SKM-1 (cell line): ENCODE measurements around the gene SCFD1.
A peak's percentile ranks its signal among the peaks of the same experiment; 100 is the strongest.
"Not testable (repeated sequence)": the region's sequence is repeated elsewhere in the genome, so short reads cannot be mapped to it uniquely, and the experiment has no call there.

Experiments used
- DNase-seq: peaks from one replicate; lab custom pipeline; 2025; ENCODE audit not compliant: unreplicated experiment; lab: John Stamatoyannopoulos, UW

The SCFD1 gene, protein sequence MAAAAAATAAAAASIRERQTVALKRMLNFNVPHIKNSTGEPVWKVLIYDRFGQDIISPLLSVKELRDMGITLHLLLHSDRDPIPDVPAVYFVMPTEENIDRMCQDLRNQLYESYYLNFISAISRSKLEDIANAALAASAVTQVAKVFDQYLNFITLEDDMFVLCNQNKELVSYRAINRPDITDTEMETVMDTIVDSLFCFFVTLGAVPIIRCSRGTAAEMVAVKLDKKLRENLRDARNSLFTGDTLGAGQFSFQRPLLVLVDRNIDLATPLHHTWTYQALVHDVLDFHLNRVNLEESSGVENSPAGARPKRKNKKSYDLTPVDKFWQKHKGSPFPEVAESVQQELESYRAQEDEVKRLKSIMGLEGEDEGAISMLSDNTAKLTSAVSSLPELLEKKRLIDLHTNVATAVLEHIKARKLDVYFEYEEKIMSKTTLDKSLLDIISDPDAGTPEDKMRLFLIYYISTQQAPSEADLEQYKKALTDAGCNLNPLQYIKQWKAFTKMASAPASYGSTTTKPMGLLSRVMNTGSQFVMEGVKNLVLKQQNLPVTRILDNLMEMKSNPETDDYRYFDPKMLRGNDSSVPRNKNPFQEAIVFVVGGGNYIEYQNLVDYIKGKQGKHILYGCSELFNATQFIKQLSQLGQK

DNA sequence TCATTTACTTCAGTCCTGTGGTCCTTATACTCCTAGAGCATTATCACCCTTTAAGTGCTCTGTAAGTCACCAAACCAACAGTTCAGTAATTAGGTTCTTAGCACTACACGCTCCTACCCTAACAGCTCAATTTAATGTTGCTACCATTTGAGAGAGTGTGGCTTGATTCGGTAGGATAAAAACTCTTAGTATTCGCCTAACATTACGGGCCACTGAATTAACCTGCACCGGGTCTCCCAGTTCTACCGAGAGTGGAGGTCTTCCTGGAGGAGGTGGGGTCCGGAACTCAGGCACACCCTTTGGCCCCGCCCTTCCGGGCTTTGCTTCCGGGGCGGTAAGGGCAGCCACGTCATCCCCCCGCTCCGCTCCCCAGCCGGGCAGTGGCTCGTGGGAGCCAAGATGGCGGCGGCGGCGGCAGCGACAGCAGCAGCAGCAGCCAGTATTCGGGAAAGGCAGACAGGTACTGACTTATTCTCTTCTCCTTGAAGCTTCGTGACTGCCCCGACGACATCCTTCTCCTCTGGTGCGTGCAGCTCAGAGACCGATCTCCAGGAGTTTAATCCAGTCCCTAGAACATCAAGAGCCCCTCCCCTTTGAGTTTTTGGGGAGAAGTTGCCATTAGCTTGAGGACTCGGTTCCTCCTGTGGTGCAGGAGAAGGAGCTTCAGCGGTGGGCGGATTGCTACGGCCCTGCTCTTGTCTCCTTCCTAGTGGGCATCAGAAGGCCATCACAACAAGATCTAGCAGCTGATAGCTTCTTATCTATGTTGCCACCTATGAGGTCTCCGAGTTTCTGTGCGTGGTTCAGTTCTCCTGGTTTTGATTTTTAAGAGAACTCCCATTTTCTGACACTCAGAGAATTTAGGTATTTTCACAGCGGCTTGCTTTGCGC is at the start of gene SCFD1:
Gene SCFD1 (plus strand): TSS at position 380 of the 891 bp plus-strand sequence. CDS start 20 bp downstream, at position 400.
- peak; percentile 53 for DNase-seq

DNA sequence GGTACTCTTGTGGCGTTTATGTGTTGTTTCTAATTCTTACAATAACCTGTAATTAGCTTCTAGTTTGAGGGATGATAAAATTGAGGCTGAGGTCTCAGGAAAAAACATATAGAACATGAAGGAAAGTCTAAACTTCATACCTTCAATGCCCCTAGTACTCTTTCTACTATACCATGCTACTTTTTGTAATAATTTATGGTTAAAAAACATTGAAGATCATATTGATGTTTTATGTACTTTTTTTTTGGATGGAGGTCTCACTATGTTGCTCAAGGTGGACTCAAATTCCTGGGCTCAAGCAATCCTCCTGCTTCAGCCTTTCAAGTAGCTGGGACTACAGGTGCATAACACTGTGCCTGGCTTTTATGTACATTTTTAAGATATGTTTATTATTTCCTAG is 49.3 kb upstream of the SCFD1 start:
- no peak for DNase-seq

DNA sequence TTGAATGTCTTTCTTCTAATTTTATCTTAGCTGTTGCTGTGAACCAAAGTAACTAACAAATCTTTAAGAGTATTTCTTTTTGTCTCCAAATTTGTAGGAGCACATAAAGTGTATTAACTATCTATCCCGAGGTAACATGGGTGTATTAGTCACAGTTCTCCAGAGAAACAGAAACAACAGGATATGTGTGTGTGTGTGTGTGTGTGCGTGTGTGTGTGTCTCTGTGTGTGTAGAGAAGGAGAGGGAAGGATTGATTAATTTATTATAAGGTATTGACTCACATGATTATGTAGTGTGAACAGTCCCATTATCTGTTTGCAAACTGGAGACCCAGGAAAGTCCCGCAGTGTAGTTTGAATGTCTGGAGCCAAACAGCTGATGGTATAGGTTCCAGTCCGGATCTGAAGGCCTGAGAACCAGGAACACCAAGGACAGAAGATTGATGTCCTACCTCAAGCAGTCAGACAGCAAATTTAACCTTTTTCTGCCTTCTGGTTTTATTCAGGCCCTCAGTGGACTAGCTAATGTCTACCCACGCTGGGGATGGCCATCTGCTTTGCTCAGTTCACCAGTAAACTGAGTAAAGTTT is 48.8 kb upstream of the SCFD1 start:
- DNase-seq = no peak

DNA sequence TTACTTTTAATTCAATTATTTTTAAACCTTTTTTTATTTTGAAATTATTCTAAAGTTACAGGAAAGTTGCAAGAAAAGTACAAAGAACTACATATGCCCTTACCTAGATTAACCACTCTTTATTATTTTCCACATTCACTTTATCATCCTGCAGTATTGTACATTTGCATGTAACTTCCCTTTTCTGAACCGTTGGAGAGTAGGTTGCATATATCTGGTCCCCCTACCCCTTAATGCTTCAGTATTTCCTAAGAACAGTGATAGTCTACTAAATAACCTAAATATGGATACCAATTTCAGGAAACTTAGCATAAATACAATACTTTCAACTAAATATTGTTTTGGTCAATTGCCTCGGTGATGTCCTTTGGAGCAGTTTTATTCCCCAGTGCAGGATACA is 48.2 kb upstream of the SCFD1 start:
- no peak for DNase-seq

DNA sequence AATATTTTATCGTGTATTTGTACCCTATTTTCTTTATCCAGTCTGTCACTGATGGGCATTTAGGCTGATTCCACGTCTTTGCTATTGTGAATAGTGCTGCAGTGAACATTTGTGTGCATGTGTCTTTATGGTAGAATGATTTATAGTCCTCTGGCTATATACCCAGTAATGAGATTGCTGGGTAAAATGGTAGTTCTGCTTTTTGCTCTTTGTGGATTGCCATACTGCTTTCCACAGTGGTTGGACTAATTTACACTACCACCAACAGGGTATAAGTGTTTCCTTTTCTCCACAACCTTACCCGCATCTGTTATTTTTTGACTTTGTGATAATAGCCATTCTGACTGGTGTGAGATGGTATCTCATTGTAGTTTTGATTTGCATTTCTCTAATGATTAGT is 47.3 kb upstream of the SCFD1 start:
- not testable (repeated sequence) for DNase-seq

DNA sequence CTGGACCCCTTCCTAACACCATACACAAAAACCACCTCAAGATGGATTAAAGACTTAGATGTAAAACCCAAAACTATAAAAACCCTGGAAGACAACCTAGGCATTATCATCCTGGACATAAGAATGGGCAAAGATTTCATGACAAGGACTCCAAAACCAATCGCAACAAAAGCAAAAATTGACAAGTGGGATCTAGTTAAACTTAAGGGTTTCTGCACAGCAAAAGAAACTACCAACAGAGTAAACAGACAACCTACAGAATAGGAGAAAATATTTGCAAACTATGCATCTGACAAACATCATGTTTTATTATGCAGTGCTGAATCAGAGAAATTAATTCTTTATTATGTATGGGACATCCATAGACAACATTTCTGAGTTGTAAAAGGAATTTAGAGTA is 45.8 kb upstream of the SCFD1 start:
- not testable (repeated sequence) for DNase-seq

DNA sequence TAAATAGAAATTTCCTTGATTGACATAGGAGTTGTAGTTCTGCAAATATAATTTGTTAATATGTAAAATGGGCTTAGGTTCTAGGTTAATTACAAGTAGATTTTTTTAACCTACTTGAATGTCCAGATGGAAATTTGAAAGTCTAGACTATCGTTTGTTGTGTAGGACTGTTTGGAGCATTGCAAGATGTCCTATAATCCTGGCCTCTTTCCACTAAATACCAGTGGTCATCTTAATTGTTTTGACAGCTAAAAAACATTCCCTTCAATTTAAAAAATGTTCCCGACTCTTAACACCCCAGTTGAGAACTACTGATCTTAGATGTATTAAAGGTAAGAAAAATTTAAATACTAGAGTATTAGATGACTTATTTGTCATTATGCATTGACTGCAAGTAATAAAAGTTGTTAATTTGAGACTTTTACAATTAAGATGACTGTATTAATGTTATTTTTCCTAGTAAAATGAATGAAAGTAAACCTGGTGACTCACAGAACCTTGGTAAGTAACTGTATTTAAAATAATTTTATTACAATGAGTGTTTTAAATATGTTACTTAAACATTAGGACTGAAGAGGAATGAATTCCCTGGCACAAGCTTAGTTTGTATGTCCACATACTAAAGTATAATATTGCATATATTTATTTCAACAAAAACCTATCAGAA is 41.4 kb upstream of the SCFD1 start:
- DNase-seq = no peak

DNA sequence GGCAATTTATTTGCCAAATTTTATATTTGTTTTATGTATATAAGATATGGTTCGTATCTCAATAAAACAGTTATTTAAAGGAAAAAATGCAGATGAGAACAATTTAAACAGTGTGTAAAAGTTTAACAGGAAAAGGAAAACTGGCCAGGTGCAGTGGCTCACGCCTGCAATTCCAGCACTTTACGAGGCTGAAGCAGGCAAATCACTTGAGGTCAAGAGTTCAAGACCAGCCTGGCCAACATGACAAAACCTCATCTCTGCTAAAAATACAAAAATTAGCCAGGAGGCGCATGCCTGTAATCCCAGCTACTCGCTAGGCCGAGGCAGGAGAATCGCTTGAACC is 40.9 kb upstream of the SCFD1 start:
- no peak for DNase-seq

DNA sequence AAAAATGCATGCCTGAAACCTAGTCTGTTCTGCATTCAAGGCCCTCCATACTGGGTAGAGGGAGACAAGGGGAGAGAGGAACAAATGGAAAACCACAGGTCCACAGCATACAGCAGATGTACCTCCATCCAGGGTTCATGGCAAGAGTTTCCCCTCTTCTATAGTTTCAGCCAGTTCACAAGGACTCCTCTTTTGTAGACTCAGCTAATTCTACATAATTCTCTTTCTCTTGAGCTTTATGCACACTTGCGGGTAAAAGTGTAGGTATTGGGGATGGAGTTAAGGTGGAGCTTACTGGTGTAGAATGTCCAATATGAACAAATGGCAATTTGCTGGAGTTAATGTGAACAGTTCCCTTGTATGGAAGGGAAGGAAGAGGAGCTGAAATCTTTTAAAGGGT is 39.7 kb upstream of the SCFD1 start:
- no peak for DNase-seq

DNA sequence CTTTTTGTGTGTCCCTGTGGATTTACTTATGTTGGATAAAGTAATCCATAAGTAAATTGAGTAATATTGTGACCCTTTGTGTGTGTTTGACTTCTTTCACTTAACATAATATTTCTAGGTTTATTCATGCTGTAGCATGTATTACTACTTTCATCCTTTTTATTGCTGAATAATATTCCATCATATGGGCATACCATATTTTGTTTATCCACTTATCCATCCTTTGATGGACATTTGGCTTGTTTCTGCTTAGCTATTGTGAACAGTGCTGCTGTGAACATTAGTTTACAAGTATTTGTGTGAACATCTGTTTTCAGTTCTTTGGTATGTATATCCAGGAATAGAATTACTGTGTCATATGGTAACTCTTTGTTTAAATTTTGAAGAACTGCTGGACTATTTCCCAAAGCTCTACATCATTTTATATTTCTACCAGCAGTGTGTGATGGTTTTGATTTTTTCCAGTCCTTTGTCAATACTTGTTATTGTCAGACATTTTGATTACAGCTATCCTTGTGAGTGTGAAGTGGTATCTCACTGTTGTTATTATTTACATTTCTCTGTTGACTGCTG is 38.0 kb upstream of the SCFD1 start:
- no peak for DNase-seq

DNA sequence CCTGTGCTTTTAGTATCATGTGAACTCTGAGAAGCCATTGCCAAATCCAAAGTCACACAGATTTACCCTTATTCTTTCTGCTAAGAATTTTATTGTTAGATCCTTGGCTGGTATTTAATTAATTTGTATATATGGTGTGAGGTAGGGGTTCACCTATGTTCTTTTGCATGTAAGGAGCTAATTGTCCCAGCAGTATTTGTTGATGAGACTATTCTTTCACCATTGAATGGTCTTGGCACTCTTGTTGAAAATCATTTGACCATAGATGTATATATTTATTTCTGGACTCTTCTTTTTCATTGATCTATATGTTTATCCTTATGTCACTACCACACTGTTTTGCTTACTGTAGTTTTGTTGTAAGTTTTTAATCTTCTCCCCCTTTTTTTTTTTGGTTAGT is 36.9 kb upstream of the SCFD1 start:
- no peak for DNase-seq

DNA sequence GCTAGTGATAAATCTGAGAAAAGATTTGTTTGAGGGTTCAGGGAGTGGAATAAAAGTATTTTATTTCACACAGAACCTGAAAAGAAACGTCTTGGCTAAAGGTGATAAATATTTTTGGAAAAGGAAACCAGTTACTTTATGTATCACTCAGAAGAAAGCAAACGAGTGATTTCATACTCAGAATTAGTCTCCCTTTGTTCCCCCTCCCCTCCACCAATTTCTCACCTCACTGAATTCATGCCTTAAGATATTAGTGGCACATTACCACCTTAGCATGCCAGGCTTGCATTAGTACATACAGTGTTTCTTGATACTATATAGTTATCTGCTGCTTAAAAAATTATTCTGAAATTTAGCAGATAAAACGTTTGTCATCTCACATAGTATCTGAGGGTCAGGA is 35.0 kb upstream of the SCFD1 start:
- no peak for DNase-seq

DNA sequence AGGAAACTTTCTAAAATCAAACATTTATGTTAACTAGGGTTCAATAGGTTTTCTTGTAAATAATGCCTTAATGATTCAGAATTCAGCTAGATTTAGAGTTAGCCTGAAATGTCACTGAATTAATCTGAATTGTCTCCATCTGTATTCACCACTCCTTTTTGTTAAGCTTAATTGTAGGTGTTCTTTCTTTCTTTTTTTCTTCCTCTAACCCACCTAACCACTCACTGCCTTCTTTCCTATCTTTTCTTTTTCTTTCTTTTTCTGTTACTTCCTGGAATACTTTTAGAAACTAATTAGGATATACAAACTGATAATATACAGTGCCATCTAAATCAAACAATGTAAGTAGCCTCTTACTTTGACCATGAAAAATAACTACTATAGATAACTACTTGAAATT is 33.2 kb upstream of the SCFD1 start:
- DNase-seq = no peak

DNA sequence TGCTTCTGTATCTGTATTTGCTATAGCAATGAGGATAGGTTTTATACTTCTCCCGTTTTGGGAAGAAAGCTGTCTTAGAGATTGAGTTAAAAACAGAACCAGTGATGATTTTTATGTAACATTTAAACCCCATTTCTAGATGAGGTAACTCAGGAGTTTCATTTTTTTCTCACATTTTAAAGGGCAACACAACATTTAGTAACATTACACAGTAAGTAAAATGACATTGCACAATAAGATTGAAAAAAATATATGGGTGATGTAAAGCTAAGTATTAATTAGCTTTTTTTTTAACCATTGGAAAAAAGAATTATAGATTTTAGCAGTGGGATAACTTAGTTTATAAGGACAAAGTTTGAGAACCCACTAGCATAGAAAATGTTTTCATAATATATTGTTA is 25.2 kb upstream of the SCFD1 start:
- no peak for DNase-seq

DNA sequence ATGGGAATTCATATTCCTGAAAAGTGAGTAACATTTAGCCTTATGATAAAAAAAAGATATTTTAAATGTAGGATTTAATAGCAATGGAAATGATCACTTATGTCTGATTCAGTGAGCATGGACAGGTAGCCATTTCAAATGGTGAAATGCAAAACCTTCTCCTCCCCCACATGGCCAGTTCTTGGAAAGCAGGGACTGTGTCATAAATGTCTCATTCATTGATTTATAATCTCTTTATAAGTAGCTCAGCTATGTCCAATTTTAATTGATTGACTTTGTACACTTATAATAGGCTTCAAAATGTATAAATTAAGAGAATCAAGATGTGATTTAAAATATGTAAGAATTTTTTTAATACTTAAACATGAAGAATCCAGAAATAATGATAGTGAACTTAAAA is 24.6 kb upstream of the SCFD1 start:
- no peak for DNase-seq

DNA sequence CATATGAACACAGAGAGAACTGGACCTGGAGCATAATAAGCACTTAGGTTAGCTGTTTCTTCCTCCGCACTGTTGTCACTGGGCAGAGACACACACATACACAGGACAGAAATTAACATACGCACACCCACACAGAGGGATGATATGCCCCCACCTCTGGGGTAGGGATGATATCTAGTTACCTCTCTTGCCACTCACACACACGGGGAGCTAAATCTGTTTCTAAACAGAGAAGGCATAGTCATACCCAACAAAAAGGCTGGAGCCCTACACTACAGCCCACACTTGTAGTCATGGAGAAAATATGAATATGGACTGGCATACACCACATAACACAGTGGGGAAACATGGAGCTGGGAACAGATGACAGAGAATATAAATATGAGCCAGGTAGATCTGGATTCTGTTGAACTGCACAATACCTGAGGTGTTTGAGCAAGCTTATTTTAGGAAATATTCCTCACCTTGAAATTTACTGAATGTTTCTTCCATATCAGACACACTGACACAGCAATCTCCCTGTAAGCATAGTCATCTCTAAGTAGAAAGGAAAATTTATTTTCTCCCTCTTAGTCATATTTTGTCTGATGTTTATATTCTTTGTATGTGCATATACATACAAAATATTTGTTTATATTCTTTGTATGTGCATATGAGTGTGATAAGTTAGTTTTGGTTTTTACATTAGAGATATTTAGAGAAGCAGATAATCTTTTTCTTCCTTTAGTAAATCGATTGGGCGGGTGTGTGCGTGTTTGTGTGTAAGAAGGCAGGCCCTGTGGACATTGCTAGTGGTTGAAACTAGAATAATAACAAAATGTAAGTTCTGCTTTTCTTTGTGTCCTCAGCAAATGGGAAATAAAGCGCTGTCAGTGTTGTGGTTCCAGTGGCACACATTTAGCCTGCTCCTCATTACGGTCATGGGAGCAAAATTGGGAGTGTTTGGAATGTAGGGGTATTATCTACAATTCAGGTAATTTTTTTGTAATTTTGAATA is 20.9 kb upstream of the SCFD1 start:
- DNase-seq = no peak

DNA sequence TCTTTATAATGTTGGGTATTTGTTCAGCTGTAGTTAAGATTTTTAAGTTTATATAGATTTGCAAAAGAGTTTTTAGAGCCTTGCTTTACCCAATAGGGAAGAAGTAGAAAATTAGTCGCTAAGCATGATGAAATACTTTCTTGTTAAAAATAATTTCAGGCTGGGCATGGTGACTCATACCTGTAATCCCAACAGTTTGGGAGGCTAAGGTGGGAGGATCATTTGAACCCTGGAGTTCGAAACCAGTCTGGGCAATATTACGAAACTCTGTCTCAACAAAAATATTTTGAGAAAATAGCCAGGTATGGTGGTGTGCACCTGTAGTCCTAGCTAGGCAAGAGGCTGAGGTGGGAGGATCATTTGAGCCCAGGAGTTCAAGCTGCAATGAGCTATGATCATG is 18.7 kb upstream of the SCFD1 start:
- DNase-seq = no peak

DNA sequence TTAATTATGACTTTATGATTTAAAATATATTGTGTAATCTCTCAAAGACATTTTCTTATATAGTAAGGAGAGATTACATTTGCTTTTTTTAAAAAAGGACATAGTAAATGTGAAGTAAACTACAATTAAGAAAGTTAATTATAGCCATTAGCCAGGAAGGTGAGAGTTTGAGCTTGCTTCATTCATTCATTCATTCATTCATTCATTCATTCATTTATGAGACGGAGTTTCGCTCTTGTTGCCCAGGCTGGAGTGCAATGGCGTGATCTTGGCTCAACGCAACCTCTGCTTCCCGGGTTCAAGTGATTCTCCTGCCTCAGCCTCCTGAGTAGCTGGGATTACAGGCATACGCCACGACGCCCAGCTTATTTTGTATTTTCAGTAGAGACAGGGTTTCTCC is 17.4 kb upstream of the SCFD1 start:
- not testable (repeated sequence) for DNase-seq

DNA sequence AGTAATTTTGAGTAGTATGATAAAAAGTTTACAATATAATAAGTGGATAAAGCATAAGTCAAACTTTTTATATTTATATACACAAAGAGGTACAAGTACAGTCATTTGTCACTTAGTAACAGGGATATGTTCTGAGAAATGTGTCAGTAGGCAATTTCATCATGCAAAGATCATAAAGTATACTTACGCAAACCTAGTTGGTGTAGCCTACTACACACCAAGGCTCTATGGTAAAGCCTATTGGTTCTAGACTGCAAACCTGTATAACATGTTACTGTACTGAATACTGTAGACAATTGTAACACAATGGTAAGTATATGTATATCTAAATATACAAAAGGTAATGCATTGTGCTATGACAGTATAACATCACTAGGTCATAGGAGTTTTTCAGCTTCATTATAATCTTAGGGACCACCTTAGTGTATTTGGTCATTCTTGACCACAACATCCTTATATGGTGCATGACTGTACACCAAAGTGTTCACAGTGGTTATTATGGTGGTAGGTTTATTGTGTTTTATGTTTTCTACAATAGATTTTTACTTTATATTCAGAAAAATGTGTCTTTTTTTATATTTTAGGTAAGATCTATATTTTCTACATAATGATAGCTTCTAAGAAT is 14.9 kb upstream of the SCFD1 start:
- no peak for DNase-seq
